Measurements from ENCODE around the gene CDKL1.

CDKL1 gene

GRCh38 chr14:50375760-50376159 is 20.9 kb downstream of the CDKL1 start:
- no peaks in the 10 kb centered on the region for H3K36me3 ChIP-seq (ENCODE audit: control insufficient read depth, low read length)
- H3F3A ChIP-seq (ENCODE audit: control insufficient read depth, insufficient read depth) = no peaks in the 10 kb centered on the region
- no peaks in the 10 kb centered on the region for H4K20me1 ChIP-seq (ENCODE audit: control insufficient read depth, insufficient read depth, low read depth, low read length)
- H3K79me2 ChIP-seq (ENCODE audit: control insufficient read depth, low read length) = no peaks in the 10 kb centered on the region
- no peaks in the 10 kb centered on the region for H3K9me2 ChIP-seq (replicated peaks; ENCODE audit: control insufficient read depth, low read length)
- no peak overlapping the region for H3K4me2 ChIP-seq (ENCODE audit: low read length)
- H3K4me3 ChIP-seq (ENCODE audit: low read length) = no peak overlapping the region
- H3K27ac ChIP-seq (ENCODE audit: low read depth, low read length) = no peak overlapping the region
- TF ChIP-seq CTCF (IDR thresholded peaks at IDR 0.05; ENCODE audit: low read depth, low read length, poor library complexity, severe bottlenecking) (no peak), EZH2phosphoT487 (IDR thresholded peaks at IDR 0.05; ENCODE audit: borderline replicate concordance, low read length) (no peak)
- no peaks in the 10 kb centered on the region for H3K9me3 ChIP-seq (ENCODE audit: control insufficient read depth, insufficient read depth, low read length)
- H3K4me1 ChIP-seq (ENCODE audit: control insufficient read depth, low read length) = no peaks in the 10 kb centered on the region
- H3K27me3 ChIP-seq (ENCODE audit: control insufficient read depth, low read length) = no peaks in the 10 kb centered on the region

GRCh38 chr14:50373959-50374358 is 22.7 kb downstream of the CDKL1 start:
- H3K9me3 ChIP-seq (ENCODE audit: control insufficient read depth, insufficient read depth, low read length) = no peaks in the 10 kb centered on the region

GRCh38 chr14:50371546-50371945 is 25.1 kb downstream of the CDKL1 start:
- no peaks in the 10 kb centered on the region for H3F3A ChIP-seq (ENCODE audit: control insufficient read depth, insufficient read depth)
- H4K20me1 ChIP-seq (ENCODE audit: control insufficient read depth, insufficient read depth, low read depth, low read length) = no peaks in the 10 kb centered on the region; the same call in 1 of the 2 replicates
- no peak overlapping the region for H3K27ac ChIP-seq (ENCODE audit: low read depth, low read length)
- no peak overlapping the region for H3K4me2 ChIP-seq (ENCODE audit: low read length)
- H3K9me3 ChIP-seq (ENCODE audit: control insufficient read depth, insufficient read depth, low read length) = no peaks in the 10 kb centered on the region
- TF ChIP-seq CTCF (IDR thresholded peaks at IDR 0.05; ENCODE audit: low read depth, low read length, poor library complexity, severe bottlenecking) = no peak
- no peak for TF ChIP-seq EZH2phosphoT487 (IDR thresholded peaks at IDR 0.05; ENCODE audit: borderline replicate concordance, low read length)
- no peaks in the 10 kb centered on the region for H3K79me2 ChIP-seq (ENCODE audit: control insufficient read depth, low read length)
- no peaks in the 10 kb centered on the region for H3K36me3 ChIP-seq (ENCODE audit: control insufficient read depth, low read length)
- no peak overlapping the region for H3K4me3 ChIP-seq (ENCODE audit: low read length)
- H3K9me2 ChIP-seq (replicated peaks; ENCODE audit: control insufficient read depth, low read length) = no peaks in the 10 kb centered on the region
- no peaks in the 10 kb centered on the region for H3K27me3 ChIP-seq (ENCODE audit: control insufficient read depth, low read length)
- H3K4me1 ChIP-seq (ENCODE audit: control insufficient read depth, low read length) = peaks cover 7% of the 10 kb centered on the region

More at GRCh38 chr14:50373959-50374358, 22.7 kb downstream of the CDKL1 start:
- Histone ChIP-seq H3K4me1 (ENCODE audit: control insufficient read depth, low read length) (no peaks in the 10 kb centered on the region), H3K4me2 (ENCODE audit: low read length) (no peak overlapping the region), H3K79me2 (ENCODE audit: control insufficient read depth, low read length) (no peaks in the 10 kb centered on the region), H4K20me1 (ENCODE audit: control insufficient read depth, insufficient read depth, low read depth, low read length) (no peaks in the 10 kb centered on the region), H3F3A (ENCODE audit: control insufficient read depth, insufficient read depth) (no peaks in the 10 kb centered on the region), H3K9me2 (replicated peaks; ENCODE audit: control insufficient read depth, low read length) (no peaks in the 10 kb centered on the region), H3K4me3 (ENCODE audit: low read length) (no peak overlapping the region), H3K27me3 (ENCODE audit: control insufficient read depth, low read length) (no peaks in the 10 kb centered on the region), H3K36me3 (ENCODE audit: control insufficient read depth, low read length) (no peaks in the 10 kb centered on the region), H3K27ac (ENCODE audit: low read depth, low read length) (no peak overlapping the region)
- TF ChIP-seq CTCF (IDR thresholded peaks at IDR 0.05; ENCODE audit: low read depth, low read length, poor library complexity, severe bottlenecking) (no peak), EZH2phosphoT487 (IDR thresholded peaks at IDR 0.05; ENCODE audit: borderline replicate concordance, low read length) (no peak)
